Central memory CD4-positive, alpha-beta T cell (primary cell): Measurements from ENCODE around the gene KRT25.

Source experiments
- DNase-seq: peaks from one replicate; pipeline ENCODE4 v3.0.0; 2022
- total RNA-seq, 3 experiments: gene quantifications; one replicate each; lab custom pipeline; 2026; lab: John Stamatoyannopoulos, UW

KRT25 gene, protein sequence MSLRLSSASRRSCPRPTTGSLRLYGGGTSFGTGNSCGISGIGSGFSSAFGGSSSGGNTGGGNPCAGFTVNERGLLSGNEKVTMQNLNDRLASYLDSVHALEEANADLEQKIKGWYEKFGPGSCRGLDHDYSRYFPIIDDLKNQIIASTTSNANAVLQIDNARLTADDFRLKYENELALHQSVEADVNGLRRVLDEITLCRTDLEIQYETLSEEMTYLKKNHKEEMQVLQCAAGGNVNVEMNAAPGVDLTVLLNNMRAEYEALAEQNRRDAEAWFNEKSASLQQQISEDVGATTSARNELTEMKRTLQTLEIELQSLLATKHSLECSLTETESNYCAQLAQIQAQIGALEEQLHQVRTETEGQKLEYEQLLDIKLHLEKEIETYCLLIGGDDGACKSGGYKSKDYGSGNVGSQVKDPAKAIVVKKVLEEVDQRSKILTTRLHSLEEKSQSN
- 0 reads per million in 3 experiments for total RNA-seq

DNA sequence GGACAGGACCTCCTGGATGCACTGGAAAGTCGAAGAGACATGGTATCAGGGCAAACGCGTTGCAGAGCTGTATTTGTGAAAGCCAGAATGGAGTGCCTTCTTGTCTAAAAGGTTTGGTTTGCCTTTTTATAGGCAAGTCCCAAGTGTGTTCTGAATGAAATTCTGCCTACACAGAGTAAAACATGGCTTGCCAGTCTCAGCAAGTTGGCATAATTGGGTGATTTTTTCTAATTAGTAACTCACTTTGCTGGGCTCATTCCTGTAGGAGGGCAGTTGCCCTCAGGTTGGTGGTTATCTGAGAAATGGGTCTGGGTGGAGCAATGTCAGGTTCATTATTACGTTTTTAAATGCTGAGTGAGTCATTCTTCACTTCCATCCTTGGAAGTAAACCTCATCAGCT, at the start of gene KRT25:
Gene KRT25 (minus strand): TSS at position 101 of the 400 bp plus-strand sequence. CDS start 60 bp downstream, at position 41.
- no peak for DNase-seq

DNA sequence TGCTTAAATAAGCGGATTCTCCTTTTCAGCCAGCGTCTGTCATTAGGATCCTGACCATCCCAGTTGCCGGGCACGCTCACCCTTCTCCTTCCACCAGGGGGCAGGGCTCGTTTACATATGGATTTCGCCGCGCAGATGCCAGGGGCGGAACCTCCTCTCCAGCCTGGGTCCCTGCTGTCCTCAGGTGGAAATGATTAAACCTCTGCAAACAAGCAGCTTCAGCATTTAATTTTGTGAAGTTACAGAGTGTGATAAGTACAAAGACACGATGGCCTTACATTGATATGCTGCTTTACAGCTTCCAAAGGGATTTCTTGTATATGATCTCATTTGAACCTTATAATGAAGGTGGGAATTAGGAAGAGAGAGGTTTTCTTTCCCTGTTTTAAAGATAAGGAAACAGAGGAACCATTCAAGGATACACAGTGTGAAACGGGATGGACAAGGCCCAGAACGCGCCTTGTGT, 48.5 kb upstream of the KRT25 start:
- DNase-seq = peak; percentile 52

DNA sequence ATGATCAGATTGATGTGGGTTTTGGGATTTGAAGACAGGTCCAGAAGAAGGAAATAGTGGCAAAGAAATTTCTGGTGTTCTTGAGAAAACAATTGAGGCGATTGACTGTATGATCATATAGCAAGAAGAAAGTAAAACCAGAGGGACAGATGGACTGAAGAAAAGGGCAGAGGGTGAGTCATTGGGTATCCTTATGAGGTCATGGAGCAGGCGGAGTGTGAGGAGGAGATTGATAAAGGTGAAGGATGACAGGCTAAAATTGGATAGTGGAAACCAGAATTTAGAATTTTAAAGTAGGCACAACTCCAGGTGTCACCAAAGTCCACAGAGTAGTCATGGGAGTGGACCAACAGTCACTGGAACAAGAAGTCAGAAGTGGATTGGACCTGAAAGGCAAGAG, 46.0 kb upstream of the KRT25 start:
- no peak for DNase-seq

DNA sequence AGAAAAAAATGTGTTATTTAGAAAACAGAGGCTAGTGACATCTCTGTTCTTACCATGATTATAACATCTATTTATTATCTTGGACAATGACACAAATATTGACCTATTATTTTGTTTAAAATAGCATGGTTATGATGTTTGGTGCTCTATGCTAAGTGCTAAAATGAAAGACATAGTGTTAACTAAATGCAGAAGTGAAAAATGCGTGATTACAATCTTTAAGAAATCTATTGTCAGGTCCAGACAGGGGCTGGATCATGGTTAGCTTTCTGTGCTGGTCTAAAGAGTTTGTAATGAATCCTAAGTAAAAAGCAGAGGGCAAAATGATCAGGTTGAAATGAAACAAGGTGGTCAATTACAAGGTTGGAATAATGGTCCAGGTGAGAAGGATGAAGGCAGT, 45.2 kb upstream of the KRT25 start:
- no peak for DNase-seq

DNA sequence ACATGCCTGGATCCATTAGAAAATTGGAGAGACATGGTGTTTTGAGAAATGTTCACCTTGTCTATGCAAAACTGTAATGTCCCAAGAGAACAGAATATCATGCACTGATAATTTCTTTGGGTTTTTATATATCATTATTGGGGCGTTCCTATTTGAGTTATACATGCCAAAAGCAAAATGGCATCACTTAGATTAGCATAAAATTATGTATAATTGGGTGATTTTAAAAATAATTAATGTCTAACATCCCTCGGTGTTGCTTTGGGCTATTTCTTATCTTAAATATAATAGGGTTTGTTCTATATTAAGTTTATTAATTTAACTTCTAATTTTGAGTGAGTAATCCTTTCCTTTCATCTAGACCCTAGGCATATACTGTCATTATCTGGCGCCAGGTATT, 44.7 kb upstream of the KRT25 start, which contains the start of gene KRT28:
Gene KRT28 (minus strand): TSS at position 101 of the 400 bp plus-strand sequence. CDS start 66 bp downstream, at position 35.
- no peak for DNase-seq

DNA sequence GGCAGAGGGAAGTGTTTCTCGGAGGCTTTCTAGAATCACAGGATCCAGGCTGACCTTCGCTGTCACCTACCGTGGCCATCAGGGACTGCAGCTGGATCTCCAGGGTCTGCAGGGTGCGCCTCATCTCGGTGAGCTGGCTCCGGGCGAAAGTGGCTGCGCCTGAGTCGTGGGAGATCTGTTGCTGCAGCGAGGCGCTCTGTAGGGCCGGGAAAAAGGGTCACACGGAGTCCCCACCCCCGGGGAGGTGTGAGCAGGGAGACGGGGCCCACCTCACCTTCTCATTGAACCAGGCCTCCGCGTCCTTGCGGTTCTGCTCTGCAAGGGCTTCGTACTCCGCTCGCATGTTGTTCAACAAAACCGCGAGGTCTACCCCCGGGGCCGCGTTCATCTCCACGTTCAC, 41.7 kb upstream of the KRT25 start:
- DNase-seq = no peak

DNA sequence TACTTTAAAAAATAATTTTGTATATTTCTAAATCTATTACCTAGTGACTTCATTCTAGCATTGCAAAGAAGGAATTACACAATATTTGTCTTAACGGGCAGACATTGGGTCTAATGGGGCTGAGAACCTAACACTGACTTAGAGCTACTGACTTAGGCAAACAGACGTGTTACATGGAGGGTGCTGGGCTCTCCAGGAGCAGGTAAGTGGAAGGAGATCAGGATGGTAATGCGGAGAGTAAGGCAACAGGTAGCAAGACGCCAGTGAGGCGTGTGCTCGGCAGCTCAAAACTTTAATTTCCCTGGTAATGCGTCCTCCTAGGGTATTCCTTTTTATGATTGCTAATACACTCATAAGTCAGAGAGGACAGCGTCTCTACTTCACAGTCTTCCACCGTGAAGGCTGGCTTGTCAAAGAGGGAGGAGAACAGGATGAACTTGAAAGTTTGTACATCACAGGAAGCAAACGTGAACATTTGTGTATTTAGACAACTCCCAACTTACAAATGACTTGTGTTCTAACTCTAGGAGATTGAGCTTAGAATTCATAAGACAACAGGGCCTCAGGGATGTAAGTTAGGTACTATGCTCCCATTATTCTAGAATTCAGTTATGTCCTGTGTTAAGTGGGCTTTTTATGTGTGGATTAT, 40.0 kb upstream of the KRT25 start:
- no peak for DNase-seq

DNA sequence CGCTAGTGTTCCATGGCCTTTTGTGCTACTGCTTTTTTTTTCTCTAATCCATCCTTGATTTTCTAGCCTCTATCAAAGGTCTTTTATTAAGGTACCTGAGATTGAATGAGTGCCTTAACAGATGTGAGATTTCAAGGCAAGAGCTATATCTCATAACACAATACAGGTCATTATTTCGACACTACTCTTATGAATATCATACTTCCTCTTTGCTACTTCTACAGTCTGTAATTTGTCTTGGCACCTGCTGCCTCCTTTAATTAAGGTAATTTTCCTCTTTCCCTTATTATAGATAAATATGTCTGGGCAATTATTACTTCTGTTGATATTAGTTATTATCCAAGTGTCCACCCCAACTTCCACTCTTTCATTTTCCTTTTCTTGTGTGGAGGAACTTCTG, 39.3 kb upstream of the KRT25 start:
- DNase-seq = no peak

DNA sequence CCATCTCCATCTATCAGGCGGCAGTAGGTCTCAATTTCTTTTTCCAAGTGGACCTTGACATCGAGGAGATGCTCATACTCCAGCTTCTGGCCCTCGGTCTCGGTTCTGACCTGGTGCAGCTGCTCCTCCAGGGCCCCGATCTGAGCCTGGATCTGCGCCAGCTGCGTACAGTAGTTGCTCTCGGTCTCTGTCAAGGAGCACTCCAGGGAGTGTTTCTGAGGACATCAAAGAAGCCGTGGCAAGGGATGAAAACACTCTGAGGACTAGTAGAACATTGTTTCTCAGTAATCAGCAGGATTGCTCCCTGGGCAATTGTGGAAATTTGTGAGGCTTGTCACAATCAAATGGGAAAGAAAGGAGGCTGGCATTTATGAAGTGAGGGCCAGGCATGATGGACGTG, 38.7 kb upstream of the KRT25 start:
- DNase-seq = no peak

DNA sequence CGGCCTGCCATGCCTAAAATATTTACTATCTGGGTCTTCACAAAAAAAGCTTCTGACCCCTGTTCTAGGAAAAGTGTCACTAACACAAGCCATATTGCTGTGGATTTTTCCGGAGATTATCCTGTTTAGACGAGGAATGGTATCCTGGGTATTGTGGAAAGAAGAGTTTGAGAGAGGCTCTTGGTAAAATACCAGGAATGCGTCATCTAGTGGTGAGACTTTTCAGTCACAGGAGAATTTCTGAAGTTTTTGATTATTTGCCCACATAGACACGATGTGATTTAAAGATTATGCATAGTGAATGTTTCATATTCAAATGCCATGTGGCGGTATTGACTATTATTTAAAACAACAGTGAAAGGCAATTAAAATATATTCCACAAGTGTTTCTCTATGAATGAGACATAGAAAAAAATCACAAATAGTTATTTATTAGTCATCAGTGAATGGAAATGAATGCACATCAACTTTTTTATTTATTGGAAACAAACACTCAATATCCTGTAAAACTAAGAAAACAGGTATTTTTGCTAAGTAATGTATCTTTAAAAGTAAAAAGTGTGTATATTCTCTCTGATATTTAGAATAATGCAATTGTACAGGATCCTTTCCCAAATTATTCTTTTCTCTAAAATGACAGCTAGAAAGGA, 36.8 kb upstream of the KRT25 start:
- DNase-seq = no peak

DNA sequence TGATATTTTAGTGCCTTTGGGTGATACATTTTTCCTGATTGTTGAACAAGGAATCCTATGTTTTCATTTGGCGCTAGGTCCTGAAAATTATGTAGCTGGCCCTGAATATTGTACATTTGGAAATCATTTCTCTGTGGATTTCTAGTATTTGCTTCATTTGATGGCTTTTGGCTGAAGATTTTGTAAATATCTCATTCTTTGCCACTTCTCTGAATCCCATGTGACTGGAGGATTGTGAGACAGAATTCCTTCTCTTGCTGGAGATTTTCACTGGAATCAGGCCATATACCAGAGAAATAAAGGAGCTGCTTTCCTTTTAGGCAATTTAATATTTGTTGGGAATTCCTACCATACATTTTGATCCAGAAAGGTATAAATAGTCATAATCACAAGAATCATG, 36.0 kb upstream of the KRT25 start:
- DNase-seq = no peak

DNA sequence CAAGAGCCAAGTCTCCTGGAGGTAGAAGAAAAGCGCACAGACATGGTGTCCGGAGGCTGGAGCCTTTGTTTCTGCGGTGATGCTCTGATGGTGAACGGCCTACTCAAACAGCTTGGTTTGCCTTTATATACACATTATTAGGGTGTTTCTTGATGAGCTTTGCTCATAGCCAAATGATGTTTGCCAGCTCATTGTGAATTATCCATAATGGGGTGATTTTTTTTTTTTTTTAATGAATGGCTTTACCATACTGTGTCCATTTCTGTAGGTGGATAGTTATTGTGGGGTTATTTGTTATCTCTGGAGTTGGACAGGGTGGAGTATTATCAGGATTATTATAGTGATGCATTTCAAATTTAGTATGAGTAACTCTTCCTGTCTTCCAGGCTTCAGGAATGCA, 27.3 kb upstream of the KRT25 start, which contains the start of gene KRT27:
Gene KRT27 (minus strand): TSS at position 101 of the 400 bp plus-strand sequence. CDS start 57 bp downstream, at position 44.
- no peak for DNase-seq

DNA sequence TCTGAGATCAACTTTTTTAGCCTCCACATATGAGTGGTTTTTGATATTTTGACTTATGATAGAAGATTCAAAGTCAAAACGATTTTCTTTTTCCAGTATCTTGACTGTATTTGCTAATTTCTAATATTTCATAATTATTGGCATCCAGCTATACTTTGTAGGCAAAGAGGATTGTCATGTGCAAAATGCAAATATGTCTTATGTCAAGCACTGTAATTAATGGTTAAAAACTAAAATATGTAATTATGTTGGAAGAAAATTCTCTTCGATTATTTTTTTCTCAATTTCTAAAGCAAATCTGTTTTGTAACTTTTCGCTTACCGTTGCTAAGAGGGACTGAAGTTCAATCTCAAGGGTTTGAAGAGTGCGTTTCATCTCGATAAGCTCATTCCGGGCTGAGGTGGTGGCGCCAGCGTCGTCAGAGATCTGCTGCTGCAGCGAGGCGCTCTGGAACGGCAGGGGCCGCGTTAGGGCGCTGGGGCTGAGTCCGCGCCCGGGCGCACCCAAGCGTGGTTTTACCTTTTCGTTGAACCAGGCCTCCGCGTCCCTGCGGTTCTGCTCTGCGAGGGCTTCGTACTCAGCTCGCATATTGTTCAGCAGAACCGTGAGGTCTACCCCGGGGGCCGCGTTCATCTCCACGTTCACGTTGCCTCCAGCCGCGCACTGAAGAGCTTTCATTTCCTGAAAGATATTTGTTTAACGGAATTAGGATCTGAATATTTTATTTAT, 24.2 kb upstream of the KRT25 start:
- DNase-seq = no peak

DNA sequence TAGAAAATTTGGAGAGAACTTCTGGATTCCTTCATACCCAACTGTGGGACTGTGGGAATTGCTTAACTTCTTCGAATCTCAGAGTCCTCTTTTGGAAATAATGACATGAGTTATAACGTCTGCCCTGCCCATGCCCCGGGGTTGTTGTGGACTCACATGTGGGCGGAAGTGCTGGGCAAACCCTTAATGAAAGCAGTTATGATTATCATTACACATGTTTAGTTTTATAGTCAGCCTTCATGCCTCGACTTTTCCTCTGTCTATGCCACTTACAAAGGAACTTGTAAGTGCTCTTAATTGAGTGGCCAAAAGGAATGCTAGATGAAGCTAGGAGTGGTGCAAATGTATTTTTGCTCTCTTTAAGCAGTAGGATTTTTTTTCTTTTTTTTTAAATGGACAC, 23.3 kb upstream of the KRT25 start:
- DNase-seq = no peak

DNA sequence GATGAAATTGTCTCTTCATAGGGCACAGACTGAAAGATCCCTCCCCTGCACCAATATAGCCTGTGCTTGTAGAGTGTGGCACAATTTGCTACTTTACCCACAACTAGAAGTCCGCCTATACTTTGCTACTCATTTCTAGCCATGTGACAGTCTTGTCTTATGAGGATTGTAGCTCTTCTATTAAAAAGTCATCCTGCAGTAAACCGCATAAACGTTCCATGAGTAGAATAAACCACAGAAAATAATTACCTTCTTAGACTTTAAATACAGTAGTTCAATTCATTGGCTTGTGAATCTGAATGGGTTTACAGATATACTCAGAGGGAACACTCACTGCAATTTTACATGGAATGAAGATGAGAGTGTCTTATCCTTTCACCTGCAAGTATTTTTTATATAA, 22.8 kb upstream of the KRT25 start:
- no peak for DNase-seq

DNA sequence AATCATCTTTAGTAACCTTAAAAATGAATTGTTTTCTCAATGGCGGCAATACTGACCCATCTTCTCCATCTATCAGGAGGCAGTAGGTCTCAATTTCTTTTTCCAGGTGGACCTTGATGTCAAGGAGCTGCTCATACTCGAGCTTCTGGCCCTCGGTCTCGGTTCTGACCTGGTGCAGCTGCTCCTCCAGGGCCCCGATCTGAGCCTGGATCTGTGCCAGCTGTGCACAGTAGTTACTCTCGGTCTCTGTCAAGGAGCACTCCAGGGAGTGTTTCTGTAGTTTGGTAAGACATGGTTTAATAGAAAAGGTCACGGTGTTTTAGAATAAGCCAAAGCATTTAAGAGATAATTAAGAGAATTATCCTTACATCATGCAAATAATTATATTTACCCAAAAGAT, 22.3 kb upstream of the KRT25 start:
- DNase-seq = no peak

DNA sequence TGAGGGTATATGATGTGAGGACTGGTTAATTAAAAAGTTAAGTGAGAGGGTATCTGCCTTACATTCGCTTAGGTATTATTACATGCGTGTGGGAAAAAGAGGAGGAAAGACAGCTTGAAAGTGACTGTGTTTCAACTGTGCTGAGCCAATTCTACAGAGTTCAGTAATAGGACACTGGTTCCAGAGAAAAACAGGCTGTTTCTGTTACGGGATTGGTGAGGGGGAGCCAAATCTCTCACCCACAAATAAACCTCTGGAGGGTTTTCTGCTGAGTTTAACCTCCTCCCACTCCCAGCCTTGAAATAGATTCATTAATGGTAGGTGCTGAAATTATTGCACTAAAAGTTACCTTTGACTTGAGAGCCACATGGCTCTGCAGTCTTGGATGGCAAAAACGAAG, 20.8 kb upstream of the KRT25 start:
- no peak for DNase-seq

DNA sequence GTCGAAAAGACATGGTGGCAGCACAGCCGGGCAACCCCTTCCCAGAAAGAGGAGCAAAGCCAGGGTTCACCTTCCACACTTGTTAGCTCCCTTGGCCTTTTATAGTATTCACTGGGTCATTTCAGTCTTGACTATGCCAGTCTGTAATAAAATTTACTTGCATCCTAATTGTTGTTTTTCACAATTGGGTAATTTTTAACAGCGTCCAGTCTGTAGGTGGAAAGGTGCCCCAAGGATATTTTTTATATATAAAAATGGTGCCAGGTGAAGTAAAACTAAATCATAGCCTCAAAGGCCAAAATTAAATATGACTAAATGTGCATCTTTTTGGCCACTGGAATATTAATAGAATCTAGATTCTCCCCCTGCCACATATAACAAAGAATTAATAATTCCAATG, 17.0 kb upstream of the KRT25 start, which contains the start of gene KRT26:
Gene KRT26 (minus strand): TSS at position 101 of the 400 bp plus-strand sequence. CDS start 88 bp downstream, at position 13.
- DNase-seq = no peak

DNA sequence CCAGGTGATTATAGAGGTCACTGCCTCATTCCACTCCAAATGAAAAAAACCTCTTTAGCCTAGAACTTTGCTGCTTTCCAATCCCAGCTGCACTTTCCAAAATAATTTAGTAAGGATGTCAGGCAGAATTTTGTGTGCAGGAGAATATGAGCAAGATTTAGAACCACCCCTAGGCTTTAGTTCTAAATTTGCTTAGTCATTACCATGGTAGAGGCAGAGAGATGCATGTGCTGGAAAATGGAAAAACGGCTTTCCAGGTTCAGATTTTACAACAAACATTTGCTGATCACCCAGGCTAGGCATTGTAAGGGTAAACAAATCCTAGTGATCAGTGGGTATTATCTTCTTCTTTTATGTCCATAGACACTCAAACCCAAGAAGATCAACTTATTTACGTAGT, 10.5 kb upstream of the KRT25 start:
- no peak for DNase-seq

DNA sequence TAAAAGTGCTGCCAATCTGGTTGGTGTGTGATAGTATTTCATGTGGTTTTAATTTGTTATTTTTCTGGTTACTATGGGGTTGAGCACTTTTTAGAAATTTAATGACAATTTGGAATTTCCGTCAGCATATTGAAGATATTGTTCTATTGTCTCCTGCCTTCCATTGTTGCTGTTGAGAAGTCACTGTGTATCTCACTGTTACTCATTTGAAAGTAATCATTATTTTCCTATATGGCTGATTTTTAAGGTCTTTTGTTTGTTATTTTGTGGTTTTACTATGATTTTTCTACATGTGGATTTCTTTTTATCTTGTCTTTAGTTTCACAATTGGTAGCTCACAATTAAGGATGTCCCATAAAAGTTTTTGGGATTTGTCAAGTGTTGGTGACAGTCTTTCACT, 8.6 kb upstream of the KRT25 start:
- DNase-seq = no peak

DNA sequence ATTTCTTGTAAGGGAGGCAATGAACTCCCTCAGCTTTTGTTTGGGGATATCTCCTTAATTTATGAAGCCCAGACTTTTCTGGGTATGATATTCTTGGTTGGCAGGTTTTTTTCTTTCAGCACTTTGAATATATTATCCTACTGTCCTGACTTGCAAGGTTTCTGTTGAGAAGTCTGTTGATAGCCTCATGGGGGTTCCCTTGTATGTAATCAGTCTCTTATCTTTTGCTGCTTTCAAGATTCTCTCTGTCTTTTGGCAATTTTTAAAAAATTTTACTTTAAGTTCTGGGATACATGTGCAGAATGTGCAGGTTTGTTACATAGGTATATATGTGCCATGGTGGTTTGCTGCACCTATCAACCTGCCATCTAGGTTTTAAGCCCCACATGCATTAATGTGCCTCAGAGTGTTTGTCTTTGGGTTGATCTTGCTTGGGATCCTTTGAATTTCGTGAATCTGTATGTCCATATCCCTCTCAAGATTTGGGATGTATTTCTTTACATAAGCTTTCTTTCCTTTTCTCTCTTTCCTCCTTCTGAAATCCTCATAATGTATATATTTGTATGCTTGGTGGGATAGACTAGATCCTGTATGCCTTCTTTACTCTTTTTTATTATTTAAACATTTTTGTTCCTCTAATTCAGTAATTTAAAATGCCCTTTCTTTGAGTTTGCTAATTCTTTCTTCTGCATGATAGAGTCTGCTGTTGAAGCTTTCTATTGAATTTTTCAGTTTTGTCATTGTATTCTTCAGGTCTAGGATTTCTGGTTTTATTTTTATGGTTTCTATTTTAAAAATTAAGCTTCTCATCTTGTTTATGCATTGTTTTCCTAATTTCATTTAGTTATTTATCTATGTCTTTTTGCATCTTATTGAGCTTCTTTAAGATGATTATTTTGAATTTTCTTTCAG, 5.2 kb upstream of the KRT25 start:
- no peak for DNase-seq
